NK-92 (cell line): Measurements from ENCODE around the gene MRPS14.
"Not testable (repeated sequence)": the region's sequence is repeated elsewhere in the genome, so short reads cannot be mapped to it uniquely, and the experiment has no call there.

Source experiments
- DNase-seq: peaks from one replicate; lab custom pipeline; 2025; ENCODE audit not compliant: unreplicated experiment; lab: John Stamatoyannopoulos, UW

The MRPS14 gene

GRCh38 chr1:175023043-175023921, at the start of gene MRPS14:
Gene MRPS14 (minus strand): TSS chr1:175023425. CDS start chr1:175023408, 17 bp downstream.
- DNase-seq: peak; percentile 79

DNA sequence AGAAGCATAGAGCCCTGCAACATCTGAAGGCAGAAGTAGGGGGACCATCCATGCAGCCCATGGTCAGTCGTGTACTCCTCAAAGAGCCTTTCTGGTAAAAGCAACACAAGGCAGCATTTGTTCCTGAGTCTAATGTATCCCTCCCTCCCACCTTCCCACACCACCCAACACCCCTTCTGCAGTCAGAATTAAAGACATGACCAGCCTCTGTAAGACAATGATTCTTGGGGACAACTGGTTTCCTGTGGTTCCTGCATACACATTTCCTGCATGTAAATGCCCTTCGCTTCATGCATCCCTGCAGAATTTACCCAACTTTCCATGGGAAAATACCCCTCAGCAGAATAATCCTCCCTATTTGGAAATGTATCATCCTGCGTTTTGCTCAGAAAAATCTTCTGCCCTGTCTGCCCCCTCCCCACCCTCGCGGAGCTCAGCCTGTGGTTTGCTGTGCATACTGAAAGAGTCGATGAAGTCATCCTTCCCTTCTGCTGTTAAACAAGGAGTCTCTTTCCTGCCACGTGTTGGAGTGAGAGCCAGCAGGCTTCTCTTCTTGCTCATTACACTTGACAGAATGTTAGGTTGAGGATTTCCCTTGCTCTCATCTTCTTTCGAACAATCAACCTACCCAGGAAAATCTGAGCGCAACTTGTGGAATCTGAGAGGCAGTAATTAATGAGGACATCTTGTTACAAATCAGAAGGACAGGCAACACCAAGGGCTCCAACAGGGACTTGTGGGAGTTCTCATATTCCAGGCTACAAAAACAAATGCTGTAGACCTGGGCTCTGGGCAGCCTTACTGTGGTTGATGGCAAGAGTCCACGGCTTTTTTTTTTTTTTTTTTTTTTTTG, 49.1 kb upstream of the MRPS14 start:
- no peak for DNase-seq

- no peak for DNase-seq
These were observed 48.2 kb upstream of the MRPS14 start for GRCh38 chr1:175071276-175071943.

DNA sequence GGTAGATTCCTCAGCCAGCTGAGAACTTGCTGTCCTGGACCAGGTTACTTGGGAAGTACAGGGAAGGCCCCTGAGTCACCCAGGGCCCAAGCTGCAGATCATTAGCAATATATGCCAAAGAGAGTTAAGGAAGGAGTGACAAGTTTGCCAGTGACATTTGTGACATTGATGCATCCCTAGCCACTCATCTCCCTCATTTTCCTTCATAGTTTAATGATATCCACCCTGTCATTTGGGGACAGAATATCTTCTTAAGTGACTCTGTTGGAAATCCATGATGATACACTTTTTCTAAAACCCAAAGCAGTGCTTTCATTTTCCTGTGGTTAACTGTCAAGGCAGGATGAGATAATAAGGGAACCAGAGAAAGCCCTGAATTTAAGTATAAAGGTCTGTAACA, 47.6 kb upstream of the MRPS14 start:
- no peak for DNase-seq

DNA sequence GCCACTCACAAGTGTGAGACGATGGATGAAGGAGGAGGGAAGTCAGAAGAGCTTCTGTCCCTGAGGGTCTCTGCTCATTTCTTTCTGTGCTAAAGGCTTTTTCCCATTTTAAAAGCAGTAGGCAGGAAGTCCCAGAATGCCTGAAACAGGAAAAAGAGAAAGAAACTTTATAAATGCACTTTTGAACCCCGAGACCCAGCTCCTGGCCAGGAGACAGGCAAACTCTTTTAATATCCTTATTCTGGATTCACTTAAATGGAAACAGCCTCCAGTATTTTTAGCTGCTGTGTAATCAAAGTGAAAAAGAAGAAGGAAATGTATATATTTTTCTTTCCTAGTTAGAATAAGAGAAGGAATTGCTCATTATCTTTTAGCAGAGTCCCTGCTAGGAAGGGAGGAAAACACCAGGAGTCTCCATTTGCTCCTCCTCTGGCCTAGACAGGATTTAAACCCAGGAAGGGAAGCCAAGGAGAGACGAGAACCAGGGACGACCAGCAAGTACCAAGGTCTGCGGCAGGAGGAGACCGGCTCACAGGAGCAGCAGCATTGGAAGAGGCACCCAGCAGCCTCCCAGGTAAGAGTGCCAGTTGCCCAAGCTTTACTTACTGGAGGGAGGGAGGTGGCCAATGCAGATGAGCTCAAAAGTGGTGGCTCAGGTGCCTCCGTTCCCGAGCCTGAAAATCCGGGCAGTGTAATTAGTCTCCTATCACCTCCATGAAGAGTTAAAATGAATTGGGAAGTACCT, 44.3 kb upstream of the MRPS14 start, which contains the start of gene TNN:
TSS of gene TNN (plus strand) at position 472 of the 745 bp plus-strand sequence. CDS start 9,586 bp downstream, outside the sequence.
- DNase-seq: no peak

DNA sequence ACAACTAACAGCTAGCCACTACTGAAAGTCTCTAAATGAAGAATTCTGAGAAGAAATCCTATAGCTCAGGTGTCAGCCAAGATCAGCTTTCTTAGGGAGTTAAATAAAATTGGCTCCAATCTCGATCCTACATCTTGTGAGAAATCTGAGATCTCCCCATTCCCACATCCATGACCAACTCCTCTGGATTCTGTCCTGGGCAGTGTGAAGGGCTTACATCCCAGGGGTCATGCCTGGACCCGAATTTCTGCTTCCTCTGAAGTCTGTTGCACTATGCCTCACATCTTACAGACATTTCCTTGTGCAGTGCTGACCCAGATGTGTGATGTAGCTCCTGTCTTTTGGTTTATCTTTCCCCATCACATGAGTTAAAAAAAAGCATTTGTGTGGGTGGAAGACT, 39.6 kb upstream of the MRPS14 start:
- DNase-seq: no peak

DNA sequence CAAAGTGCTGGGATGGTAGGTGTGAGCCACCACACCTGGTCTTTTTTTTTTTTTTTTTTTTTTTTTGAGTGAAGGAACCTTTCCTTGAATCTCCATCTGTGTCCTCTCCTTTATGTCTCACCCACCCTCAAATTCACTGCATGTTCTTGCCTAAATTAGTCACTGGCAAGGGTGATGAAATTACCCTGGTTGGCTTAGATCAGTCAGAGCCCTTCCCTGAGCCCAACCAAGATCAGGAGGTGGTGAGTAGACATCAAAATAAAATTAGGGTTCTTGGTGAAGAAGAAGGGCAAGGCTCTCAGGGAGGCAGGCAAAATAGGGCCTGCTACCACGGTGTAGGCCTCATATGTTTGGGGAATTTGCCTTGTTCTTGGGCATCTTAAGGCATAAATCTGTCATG, 39.1 kb upstream of the MRPS14 start:
- no peak for DNase-seq

DNA sequence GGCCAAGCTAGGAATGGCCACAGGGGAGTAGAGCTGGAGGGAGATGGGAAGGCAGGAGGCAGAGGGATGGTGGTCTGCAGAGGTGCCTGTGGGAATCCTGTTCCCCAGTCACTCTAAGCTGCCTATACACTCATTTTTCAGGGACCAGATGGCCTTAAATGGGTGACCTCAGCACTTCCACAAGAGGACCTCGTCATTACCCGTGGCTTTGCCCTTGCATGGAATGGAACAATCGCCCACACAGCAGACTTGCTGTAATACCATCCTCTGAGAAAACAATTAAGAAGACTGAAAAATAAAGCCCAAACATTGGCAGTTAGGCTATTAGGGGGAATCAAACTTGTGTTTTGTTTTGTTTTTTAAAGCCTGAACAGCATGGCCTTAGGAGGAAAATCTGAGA, 31.5 kb upstream of the MRPS14 start:
- no peak for DNase-seq

GRCh38 chr1:175050992-175051391, 27.8 kb upstream of the MRPS14 start:
- no peak for DNase-seq

GRCh38 chr1:175045519-175045918, 22.3 kb upstream of the MRPS14 start:
- DNase-seq: no peak

- DNase-seq: no peak
These were observed 21.9 kb upstream of the MRPS14 start for GRCh38 chr1:175045097-175045496.

- DNase-seq: not testable (repeated sequence)
These were observed 21.4 kb upstream of the MRPS14 start for GRCh38 chr1:175044591-175044990.

DNA sequence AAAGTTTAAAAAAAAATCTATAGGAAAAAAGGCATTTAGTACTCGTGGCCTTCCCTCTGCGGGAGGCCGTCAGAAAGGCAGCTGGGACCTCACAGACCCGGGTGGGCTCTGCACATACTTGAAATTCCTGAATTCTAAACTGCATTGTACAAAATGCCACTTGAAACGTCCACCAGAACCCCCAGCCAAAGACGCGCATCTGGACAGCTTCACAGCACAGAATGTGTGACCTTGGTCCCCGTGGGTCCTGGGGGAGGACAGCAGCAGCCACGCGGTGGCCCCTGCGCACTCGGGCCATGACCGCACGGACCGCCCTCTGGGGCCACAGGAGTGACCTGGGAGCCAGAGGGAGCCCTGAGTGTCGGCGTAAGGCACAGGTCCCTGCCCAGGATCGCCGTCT, 20.6 kb upstream of the MRPS14 start:
- no peak for DNase-seq

DNA sequence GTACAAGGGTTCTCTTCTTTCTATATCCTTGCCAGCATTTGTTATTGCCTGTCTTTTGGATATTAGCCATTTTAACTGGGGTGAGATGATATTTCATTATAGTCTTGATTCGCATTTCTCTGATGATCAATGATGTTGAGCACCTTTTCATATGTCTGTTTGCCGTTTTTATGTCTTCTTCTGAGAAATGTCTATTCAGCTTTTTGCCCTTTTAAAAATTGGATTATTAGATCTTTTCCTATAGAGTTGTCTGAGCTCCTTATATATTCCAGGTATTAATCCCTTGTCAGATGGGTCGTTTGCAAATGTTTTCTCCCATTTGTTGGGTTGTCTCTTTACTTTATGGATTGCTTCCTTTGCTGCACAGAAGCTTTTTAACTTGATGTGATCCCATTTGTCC, 19.4 kb upstream of the MRPS14 start:
- DNase-seq: no peak

DNA sequence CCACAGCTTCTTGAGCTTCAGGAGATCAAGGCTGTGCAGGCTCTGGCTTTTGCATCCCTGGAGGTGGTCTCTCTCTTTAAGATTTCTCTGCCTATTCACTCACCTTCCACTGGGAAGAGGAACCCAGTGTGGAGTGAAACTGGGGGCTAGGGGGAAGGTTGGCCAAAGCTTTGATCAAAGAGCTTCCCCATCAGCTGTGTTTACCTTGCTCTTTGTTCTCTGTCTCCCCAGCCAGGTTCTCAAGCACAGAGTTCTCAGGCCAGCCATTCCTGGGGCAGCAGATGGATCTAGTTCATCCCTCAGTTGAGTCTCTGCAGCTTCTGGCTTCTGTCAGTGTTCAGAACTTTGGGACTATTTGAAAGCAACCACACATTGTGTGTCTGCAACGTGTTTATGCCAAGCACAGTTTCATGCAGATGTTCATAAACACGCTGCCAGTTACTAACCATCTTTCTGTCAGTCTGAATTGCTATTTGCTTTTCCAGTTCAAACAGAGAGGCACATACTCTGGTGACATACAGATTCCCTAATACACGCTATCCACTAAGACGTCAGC, 17.2 kb upstream of the MRPS14 start:
- DNase-seq: no peak

DNA sequence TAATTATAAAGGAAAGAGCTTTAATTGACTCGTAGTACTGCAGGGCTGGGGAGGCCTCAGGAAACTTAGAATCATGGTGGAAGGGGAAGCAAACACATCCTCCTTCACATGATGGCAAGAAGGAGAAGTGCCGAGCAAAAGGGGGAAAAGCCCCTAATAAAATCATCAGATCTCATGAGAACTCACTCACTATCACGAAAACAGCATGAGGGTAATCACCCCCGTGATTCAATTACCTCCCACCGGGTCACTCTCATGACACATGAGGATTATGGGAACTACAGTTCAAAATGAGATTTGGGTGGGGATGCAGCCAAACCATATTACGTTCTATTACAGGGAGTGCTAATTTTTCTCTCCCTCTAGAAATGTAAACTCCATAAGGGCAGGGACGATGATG, 14.2 kb upstream of the MRPS14 start:
- no peak for DNase-seq

DNA sequence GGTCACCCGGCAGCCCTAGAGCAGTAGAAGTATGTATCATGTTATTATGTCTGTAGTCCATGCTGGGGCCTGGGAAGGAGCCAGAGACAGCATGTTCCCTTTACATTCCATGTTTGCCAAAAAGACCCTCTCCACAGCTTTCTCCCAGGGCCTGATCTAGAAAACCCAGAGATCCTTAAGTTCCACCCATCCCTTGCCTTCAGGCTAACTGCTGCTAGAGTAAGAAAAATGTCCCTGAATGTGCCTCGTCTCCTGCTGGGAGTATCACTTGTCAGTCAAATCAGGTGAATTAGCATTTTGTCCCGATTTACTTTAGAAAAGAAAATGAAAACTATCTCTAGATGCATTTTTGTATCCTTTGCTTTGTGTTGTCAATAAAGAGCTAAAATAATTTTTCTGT, 13.3 kb upstream of the MRPS14 start:
- DNase-seq: no peak

DNA sequence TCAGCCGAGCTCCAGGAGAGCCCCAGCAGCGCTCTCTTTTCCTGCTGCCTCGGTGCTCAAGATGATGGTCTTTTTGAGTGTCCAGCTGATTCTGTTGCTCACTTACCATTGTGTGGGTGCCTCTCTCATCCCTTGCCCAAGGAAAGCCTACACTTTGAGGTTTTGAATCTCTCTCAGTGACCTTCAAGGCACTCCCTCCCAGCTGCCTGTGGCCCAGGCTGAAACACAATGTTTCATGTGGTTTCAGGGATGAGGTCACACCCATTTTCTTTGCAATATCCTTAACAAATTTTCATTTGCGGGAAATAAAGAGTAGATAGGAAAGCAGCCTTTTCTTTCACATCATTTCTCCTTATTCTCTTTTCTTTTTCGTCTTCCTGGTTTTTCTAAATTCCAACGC, 12.6 kb upstream of the MRPS14 start:
- no peak for DNase-seq

- DNase-seq: no peak
These were observed 11.6 kb upstream of the MRPS14 start for GRCh38 chr1:175034775-175035174.

DNA sequence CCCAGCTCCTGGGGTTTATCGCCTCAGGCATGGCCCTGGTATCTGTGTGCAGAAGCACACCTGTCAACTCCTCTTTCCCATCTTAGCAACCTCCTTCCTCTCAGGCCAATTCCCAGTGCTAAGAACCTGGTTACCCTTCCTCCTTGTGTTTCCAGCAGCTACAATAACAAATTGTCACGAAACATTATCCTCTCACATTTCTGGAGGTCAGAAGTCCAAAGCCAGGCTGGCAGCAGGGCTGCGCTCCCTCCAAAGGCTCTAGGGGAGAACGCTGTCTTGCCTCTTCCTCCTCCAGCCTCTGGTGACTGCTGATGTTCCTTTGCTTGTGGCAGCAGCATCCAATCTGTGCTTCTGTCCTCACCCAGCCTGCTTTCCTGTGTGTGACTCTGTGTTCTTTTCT, 10.7 kb upstream of the MRPS14 start:
- no peak for DNase-seq
